Activated CD4-positive, alpha-beta T cell treated with anti-CD3 and anti-CD28 coated beads, Interleukin-2, amount 50 U/mL, for 4 hours (primary cell): ENCODE measurements around the gene RIMBP2.
"Not testable (repeated sequence)": the region's sequence is repeated elsewhere in the genome, so short reads cannot be mapped to it uniquely, and the experiment has no call there.

Experiments
- DNase-seq, 2 experiments: peaks; one replicate each; pipeline ENCODE4 v3.0.0-alpha.2; 2020

RIMBP2 gene

GRCh38 chr12:130703733-130704375 is 12.2 kb downstream of the RIMBP2 start:
- DNase-seq = no peak

- no peak for DNase-seq
Measured at GRCh38 chr12:130702966-130703732, 12.9 kb downstream of the RIMBP2 start.

GRCh38 chr12:130701402-130701744 is 14.7 kb downstream of the RIMBP2 start:
- no peak for DNase-seq

GRCh38 chr12:130700492-130701401 is 15.4 kb downstream of the RIMBP2 start:
- no peak for DNase-seq

GRCh38 chr12:130698106-130698505 is 18.0 kb downstream of the RIMBP2 start:
- DNase-seq = no peak

GRCh38 chr12:130696379-130697100 is 19.6 kb downstream of the RIMBP2 start:
- DNase-seq = no peak

- DNase-seq = no peak
Measured at GRCh38 chr12:130695061-130695460, 21.0 kb downstream of the RIMBP2 start.

- DNase-seq = no peak
Measured at GRCh38 chr12:130689408-130690405, 26.4 kb downstream of the RIMBP2 start.

GRCh38 chr12:130688999-130689398 is 27.1 kb downstream of the RIMBP2 start:
- DNase-seq = not testable (repeated sequence)

- no peak for DNase-seq
Measured at GRCh38 chr12:130687796-130688778, 28.0 kb downstream of the RIMBP2 start.

- DNase-seq = no peak
Measured at GRCh38 chr12:130687190-130687589, 28.9 kb downstream of the RIMBP2 start.

GRCh38 chr12:130686511-130686991 is 29.5 kb downstream of the RIMBP2 start:
- DNase-seq = no peak

- no peak for DNase-seq
Measured at GRCh38 chr12:130685850-130686249, 30.2 kb downstream of the RIMBP2 start.

- DNase-seq = no peak
Measured at GRCh38 chr12:130685250-130685787, 30.8 kb downstream of the RIMBP2 start.

GRCh38 chr12:130683811-130684210 is 32.3 kb downstream of the RIMBP2 start:
- DNase-seq = no peak

- DNase-seq = no peak
Measured at GRCh38 chr12:130683080-130683479, 33.0 kb downstream of the RIMBP2 start.

GRCh38 chr12:130680451-130680990 is 35.6 kb downstream of the RIMBP2 start:
- DNase-seq = no peak

- DNase-seq = no peak
Measured at GRCh38 chr12:130677957-130678558, 38.0 kb downstream of the RIMBP2 start.

GRCh38 chr12:130675791-130676190 is 40.3 kb downstream of the RIMBP2 start:
- no peak for DNase-seq
